ENCODE measurements around the gene SPAAR.

DNA sequence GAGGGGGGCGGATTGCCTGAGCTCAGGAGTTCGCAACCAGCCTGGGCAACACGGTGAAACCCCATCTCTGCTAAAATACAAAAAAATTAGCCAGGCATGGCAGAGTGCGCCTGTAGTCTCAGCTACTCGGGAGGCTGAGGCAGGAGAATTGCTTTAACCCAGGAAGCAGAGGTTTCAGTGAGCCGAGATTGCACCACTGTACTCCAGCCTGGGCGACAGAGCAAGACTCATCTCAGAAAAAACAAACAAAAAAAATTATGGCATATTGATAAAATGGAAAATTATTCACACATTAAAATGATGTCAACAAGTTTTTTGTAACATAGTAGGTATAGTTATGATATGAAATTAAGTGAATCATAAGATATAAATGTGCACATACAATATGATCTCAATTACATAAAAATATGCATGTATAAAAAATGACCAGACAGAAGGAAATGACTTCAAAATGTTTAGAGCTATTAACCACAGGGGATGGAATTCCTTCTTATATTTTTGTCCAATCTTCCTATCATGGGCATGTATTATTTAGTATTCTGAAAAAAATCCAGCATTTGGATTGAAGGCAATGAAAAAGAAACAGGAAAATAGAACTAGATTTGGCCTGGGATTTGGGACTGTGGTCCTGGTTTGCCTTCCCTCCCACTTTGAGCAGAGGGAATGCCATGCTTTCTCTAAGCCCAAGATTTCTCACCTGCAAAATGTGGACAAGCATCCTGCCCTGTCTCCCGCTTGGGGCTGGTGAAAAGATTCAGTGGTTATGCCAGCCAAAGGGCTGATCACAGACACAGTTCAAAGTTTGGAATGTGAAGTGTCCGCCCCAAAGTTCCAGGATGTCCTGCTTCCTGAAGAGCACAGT is 19.5 kb downstream of the SPAAR start:
- TF ChIP-seq, protein P1, sequence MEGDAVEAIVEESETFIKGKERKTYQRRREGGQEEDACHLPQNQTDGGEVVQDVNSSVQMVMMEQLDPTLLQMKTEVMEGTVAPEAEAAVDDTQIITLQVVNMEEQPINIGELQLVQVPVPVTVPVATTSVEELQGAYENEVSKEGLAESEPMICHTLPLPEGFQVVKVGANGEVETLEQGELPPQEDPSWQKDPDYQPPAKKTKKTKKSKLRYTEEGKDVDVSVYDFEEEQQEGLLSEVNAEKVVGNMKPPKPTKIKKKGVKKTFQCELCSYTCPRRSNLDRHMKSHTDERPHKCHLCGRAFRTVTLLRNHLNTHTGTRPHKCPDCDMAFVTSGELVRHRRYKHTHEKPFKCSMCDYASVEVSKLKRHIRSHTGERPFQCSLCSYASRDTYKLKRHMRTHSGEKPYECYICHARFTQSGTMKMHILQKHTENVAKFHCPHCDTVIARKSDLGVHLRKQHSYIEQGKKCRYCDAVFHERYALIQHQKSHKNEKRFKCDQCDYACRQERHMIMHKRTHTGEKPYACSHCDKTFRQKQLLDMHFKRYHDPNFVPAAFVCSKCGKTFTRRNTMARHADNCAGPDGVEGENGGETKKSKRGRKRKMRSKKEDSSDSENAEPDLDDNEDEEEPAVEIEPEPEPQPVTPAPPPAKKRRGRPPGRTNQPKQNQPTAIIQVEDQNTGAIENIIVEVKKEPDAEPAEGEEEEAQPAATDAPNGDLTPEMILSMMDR (conservative IDR thresholded peaks at IDR 0.05; ENCODE audit: low read length): no peak
- TF ChIP-seq EZH2phosphoT487 (IDR thresholded peaks at IDR 0.05; ENCODE audit: borderline replicate concordance): no peak

Data from Loucy (cell line).